GM18511 (cell line): ENCODE results near the gene ECM2.

ENCODE experiments used
- ATAC-seq: cut with Tn5 transposase; IDR thresholded peaks from one replicate; pipeline ENCODE4 v1.9.1; 2021; ENCODE audit warnings: mild to moderate bottlenecking, moderate library complexity; ENCODE audit not compliant: unreplicated experiment

Gene ECM2

GRCh38 chr9:92528522-92528849 is 7.3 kb downstream of the ECM2 start:
- ATAC-seq = no peak

GRCh38 chr9:92527832-92528521 is 7.8 kb downstream of the ECM2 start:
- ATAC-seq = no peak

DNA sequence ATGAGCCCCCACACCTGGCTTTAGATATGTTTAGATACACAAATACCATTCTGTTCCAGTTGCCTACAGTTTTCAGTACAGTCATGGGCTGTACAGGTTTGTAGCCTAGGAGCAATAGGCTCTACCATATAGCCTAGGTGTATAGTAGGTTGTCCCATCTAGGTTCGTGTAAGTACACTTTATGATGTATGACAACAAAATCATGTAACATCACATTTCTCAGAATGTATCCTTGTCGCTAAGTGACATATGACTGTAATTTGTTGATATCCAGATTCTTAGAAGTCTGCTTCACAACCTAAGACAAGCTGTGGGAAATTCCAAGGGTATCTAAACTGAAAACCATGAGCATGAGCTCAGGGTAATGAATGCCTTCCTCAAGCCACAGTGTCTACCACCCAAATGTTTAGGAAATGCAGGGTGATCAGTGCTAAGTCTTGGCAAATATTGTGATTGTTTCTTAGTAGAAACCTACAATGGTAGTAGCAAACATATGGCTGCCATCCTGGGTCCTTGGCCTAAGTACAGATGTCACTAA is 8.4 kb downstream of the ECM2 start:
- no peak for ATAC-seq

GRCh38 chr9:92525306-92525705 is 10.5 kb downstream of the ECM2 start:
- no peak for ATAC-seq

DNA sequence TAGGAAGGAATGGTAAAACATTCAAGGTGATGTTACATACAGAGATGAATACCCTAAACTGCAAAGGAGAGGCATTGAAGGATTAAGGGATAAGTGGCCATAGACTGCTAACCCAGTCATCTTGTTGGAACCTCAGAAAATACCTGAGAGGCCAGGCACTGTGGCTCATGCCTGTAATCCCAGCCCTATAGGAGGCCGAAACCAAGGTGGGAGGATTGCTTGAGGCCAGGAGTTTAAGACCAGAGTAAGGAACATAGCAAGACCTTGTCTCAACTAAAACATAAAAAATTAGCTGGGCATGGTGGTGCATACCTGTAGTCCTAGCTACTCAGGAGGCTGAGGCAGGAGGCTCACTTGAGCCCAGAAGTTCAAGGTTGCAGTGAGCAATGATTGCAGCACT is 10.9 kb downstream of the ECM2 start:
- ATAC-seq = no peak

DNA sequence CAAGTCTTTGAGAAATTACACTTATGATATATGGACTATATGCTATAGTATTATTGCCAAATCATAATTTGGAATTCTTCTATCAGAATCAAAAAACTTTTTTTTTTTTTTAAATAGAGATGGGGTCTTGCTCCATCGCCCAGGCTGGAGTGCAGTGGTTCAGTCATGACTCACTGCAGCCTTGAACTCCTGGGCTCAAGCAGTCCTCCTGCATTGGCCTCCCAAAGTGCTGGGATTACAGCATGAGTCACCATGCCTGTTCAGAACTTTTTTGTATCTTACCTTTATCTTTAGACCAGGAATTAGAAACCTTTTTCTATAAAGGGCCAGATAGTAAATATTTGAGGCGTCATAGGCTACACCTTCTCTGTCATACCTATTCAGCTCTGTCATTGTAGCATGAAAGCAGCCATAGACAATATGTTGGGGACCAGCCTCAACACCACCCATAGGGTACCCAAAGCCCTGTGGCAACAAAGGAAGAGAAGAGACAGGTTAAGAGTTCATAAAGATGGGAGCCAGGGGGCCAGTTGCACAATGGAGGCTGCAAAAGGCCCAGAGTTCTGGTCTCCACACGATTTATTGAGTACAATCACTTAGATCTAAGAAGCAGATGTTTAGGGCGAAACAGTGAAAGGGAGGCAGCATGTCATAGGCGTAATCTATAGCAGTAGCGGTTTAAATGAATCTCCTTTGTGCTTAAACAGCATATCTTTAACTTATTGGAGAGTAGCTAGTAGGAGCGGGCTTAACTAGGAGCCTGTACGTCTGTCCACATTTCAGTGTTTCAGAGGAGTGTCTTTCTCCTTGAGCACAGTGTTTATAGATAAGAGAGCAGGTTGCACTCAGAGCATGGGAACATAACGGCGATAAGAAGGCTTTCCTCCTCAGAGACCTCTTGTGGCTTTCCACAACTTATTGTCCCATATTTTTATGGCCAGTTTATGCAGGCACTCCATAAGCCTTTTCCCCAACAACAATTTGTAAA is 12.5 kb downstream of the ECM2 start:
- no peak for ATAC-seq

DNA sequence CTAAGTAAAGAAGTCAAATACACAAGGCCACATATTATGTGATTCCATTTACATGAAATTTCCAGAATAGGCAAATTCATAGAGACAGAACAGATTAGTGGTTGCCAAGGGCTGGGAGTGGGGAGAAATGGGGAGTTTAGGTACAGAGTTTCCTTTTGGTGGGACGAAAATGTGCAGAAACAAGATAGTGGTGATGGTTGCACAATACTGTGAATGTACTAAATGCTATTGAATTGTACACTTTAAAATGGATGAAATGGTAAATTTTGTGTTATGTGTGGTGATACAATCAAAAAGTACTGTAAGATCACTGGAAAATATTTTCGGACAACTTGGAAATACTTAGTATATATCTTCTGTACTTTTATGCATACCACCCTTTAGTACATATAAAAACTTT is 15.0 kb downstream of the ECM2 start:
- ATAC-seq = no peak

DNA sequence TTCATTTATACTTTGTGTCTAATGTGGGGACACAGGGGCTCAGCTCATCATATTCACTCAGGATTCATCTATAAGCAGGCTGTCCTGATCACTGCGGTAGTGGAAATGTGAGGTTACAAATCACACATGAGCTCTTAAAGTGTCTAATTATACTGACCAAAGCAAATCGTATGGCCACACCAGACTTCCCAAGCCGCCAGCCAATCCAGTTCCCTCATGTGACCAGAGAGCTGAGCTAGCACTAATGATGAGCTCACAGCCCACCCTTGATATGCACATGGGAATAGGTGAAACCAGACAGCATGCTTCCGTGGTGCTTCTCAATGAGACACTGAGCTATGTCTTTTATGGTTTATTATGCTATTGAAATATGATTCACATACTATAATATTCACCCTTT is 17.6 kb downstream of the ECM2 start:
- ATAC-seq = no peak

- ATAC-seq = no peak
These were observed 18.7 kb downstream of the ECM2 start for GRCh38 chr9:92517046-92517445.

- ATAC-seq = no peak
These were observed 19.3 kb downstream of the ECM2 start for GRCh38 chr9:92516521-92516920.

GRCh38 chr9:92514635-92515034 is 21.2 kb downstream of the ECM2 start:
- no peak for ATAC-seq

DNA sequence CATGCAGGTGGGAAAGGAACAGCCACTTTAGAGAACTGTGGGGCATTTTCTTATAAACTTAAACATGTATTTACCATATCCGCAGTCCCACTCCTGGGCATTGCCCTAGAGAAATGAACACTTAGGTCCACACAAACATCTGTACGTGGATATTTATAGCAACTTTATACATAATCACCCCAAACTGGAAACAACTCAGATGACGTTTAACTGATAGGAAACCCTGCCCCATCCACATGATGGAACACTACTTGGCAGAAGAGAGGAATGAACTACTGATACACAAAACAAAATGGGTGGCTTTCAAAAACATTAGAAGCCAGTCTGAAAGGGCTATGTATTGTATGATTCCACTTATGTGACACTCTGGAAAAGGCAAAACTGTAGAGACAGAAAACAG is 22.4 kb downstream of the ECM2 start:
- no peak for ATAC-seq

- ATAC-seq = no peak
These were observed 23.2 kb downstream of the ECM2 start for GRCh38 chr9:92512622-92513021.

DNA sequence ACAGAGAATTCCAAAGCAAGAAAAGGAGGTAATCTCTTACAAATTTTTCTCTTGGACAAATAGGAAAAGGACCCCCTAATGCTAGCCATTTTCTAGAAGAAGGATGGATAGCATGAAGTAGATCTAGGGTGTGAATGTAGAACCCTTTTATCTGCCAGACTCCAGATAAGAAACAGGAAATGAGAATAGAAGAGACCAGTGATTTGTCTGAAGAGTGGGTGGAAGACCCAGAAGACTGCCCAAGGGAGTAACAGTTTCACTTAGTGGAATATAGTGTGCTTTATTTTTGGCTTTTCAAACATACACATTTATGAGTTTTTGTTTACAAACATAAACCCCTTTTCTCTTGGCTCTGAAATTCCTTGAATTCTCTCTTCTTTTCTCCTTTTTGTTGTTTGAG is 25.0 kb downstream of the ECM2 start:
- ATAC-seq = no peak

GRCh38 chr9:92509050-92509449 is 26.7 kb downstream of the ECM2 start:
- no peak for ATAC-seq

DNA sequence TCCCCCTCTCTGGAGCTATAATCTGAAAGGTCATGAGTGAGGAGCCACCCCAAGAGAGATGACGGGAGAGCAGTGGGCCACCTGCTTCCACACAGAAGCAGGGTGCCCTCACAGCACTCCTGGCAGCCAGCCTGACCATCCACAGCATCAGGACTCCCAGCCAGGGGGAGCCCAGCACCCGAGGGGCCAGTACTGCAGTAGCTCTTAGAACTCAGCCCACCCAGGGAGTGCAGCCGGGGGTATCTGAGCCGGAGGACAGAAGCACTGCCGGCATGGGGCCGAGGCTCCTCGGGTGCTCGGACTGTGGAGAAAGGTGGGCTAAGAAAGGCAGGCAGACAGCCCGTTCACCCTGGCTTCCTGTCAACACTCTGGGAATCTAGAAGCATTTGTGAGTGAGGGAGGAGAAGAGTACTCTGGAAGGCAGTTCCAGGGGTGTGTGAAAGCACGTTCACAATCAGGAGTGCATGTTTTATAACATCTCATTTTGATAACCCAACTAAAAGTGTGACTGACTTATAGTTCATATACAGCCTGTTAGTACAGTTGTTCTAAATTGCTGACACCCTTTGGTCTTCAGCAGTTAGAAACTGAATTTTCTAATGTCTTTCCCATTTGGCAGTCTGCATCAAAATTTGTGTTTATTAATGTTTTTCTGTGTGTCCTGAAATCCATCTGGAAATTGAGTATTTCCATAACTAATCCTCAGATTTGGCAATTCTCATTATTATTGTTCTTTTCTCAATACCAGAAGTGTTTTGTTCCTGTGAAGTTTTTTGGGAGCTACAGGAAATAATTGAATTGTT is 27.6 kb downstream of the ECM2 start:
- ATAC-seq = no peak

- no peak for ATAC-seq
These were observed 28.3 kb downstream of the ECM2 start for GRCh38 chr9:92507496-92507895.

DNA sequence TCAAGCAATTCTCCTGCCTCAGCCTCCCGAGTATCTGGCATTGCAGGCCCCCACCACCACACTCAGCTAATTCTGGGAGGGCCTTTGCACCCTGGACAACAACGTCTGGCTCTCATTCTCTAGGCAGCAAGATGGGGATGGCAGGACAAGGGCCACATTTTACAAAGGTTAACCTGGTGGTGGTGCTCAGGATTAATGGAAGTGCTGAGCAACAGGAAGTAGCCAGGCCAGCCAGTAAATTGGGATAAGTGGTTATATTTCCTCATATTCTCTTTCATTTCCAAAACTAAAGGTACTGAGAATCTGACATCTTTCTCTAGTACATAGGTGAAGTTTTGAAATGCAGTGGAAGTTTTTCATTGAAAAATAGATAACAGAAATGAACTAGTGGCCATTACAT is 28.8 kb downstream of the ECM2 start:
- no peak for ATAC-seq

DNA sequence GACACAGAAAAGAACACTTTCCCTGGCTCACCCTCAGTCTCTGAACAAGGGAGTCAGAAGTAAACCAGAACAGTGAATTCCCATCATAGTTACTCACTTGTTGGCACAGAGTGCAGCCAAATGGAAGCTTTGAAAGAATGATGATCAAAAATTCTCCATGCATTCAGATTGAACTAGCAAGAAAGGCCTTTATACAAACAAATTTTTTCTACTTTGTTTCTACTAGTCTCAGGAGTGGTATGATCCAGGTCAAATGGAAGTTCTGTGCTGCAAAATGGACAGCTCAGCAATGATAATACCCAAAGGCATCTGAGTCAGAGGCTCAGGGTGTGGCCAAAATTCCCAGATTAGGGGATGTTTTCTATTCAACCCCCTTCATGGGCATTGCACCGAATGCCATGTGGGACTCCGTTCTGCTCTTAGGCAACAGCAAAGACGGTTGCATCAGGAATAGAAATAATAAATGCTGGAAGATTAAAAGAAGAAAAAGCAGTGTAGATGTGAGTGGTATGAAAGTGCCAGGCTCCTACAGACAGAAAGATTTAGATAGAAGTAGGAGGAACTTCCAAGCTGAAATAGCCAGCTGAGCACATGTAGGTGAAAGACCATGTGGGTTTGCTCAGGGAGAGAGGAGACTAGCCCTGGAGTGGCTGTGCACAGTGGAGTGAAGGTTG is 29.5 kb downstream of the ECM2 start:
- no peak for ATAC-seq

DNA sequence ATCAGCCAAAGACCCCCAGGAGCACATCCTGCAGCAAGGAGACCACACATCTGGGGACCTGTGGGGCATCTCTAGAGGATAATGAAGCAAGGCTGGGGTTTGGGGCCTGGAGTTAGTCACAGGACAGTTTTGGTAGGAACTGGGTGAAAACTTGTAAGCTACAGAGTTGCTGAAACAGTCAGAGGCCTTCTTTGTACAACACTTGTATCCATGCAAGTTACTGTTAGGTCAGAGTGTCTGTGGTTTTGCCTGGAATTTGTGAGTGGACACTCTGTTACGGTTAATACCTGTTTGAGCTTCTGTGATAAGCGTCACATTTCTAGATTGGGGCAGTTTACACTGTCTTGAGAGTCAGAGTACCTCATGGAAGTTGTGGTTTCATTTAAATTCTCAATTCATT is 30.9 kb downstream of the ECM2 start:
- no peak for ATAC-seq

GRCh38 chr9:92503156-92503555 is 32.6 kb downstream of the ECM2 start:
- ATAC-seq = no peak
